GM19238 (cell line): Measurements from ENCODE around the gene IGBP1.
"Not testable (repeated sequence)": the region's sequence is repeated elsewhere in the genome, so short reads cannot be mapped to it uniquely, and the experiment has no call there.

Source experiments
- DNase-seq: peaks from one replicate; pipeline ENCODE4 v3.0.0; 2011; ENCODE audit warnings: low spot score; ENCODE audit not compliant: insufficient read length

The IGBP1 gene

DNA sequence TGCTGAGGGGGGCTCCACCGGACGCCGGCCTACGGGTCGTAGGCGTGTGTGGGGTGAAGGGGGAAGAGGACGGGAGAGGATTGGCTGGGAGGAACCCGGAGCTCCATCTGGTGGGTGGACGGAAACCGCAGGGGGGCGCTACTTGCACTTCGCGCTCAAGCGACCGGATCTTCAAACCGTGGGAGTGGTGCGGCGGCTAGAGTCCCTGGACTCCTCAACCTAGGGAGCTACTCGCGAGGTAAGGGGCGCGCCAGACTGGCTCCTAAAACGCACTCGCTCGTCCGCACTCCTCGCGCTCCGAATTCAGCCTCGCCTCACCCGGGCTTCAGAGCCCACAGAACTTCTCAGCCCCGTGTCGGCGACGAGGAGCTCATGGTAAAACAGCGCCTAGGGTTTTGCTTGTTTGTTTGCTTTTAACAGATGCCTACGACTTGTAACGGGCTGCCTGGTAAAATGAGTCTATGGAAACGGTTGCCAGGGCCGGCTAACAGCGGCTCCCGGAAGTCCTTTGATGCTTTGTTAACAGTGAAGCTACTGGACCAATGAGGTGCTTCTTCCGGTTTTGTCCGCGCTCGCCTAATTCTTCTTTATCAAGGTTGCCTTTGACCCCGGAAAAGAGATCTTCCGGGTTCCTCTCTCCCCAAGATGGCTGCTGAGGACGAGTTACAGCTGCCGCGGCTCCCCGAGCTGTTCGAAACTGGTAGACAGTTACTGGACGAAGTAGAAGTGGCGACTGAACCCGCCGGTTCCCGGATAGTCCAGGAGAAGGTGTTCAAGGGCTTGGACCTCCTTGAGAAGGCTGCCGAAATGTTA lies at the start of gene IGBP1:
TSS of gene IGBP1 (plus strand) at position 145 of the 813 bp plus-strand sequence. CDS start at position 646, 501 bp downstream.
- peak; percentile 49 for DNase-seq

DNA sequence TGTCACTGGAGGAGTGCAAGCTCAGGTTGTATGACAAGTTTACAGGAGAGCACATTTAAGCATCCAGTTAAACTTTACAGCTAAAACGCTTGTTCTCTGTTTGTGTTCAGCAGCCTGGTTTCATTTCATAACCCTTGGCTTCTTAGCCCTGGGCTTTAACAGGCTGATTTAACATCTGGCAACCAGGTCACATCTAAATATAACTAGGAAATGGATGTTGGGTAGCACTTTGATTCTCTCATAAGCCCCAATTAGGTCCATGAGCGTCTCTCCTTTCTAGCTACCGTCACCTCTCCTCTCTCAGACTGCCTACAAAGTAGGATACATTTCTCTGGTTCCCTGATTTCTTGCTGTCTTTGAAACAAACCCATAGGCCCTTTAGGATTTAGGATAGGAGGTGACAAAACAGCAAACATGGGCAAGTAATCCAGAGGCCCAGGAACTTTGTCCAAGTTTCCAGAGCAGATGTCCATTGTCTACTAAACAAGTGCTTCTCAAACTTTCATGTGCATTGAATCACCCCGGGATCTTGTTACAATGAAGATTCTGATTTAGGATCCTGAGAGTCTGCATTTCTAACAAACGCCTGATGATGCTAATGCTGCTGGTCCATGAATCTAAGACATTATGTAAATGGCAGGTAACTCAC lies 48.5 kb upstream of the IGBP1 start:
- no peak for DNase-seq

DNA sequence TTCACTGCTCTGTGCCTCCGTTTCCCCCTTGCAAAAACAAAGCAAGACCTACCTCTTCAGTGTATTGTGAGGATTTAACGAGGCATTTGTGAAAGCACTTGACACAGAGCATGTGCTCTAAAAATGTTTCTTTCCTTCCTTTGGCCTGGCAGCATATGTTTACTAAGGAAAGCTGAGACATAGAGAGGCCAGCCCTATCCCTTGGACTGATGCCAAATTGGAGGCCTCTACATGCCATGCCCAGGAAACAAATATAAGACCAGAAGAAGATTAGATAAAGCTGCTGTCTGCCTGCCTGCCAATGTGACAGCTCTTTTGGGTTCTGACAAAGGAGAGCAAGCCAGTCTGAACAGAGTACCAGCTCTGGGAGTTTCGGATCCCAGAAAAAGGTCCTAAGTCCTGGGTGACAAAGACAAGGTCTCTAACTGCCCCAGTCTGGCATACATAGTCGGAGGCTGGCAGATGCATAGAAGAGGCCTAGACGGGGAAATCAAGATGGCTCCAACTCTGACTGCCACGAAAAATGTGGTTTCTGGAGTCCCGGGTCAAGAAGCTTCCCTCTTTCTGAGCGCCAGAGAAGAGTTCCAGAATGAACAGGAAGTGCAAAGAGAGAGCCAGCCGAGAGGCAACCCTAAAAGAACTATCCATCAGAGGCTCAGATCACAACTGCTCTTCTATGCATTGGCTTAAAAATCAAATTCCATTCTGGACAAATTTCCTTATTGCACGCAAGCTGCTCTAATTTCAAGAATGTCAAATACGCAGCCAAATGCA lies 45.2 kb upstream of the IGBP1 start:
- no peak for DNase-seq

DNA sequence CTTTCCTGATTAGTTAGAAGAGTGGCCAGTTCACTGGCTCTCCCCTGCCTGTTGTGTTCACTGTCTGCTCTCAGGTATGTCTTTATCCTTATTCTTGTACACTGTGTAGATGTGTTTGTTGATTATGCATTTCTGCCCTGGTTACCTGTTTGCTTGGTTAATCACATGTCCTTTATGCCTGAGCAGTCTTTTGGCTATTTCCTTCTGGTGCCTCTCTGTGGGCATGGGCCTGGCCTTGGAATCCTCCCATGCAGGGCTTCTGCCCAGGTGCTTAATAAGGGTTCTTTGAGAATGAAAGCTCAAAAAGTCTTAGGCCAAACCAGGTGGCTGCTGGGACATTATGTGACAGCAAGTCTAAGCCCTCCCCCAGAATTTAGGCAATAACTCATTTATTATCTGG lies 44.5 kb upstream of the IGBP1 start:
- DNase-seq, result no peak

DNA sequence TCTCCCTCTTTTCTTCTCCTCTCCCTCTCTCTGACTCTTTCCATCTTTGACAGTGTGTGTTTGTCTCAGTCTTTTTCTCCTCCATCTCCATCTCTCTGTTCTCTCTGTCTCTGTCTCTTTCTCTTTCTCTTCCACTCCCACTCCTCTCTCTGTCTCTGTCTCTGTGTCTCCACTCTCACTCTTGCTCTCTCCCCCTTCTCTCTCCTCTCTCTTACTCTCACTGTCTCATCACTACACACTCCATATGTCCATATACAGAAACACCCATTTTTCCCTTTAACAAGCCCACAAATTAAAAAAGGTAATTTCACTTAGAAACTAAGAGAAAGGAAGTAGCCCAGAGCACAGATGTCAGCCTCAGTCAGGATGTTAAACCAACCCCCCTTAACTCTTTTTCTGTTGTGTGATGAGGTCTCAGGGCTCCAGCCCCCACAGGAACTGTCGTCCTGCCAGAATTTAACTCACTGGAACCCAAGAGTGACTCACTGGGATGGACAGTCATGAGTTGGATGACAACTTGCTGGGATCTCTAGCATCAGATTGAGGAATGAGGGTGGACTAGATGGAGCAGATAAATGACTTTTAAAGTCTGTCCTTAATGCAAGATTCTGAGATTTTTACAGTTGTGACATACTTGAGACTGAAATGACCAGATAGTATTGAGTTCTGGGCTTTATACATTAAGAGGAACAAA lies 43.5 kb upstream of the IGBP1 start:
- no peak for DNase-seq

DNA sequence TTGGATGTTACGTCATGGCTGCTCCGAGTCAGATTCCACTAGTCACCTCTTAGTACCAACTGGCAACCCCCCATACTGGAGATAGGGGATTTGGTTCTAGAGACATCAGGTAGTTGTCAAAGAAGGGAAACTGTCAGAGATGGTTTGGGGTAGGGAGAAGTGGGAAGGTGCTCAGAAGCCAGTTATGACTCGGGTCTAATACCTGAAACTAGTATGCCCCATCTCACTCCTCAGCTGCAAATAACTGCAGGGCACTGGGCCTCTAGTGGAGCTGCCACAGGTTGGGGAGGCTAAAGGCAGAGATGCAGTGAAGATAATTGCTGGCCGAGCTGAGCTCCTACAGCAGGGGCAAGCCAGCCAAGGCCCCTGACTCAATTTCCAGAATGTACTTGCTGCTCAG lies 41.0 kb upstream of the IGBP1 start:
- DNase-seq, result no peak

DNA sequence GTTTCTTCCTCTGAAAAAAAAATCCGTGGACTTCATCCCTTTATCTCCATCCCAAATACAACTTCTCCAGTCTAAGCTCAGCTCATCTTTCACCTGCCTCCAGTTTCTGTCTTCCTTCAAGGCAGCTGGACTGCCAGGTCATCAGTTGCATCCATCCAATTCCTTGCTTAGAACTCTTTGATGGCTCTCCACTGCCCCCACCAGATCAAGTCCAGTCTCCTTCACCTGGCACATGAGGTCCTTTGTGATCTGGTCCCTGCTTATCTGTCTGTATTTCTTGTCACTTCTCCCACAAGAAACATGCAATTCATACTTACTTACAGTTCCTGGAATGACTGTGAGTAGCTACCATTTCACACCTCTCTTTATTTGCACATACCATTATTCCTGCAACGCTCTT lies 37.2 kb upstream of the IGBP1 start:
- no peak for DNase-seq

DNA sequence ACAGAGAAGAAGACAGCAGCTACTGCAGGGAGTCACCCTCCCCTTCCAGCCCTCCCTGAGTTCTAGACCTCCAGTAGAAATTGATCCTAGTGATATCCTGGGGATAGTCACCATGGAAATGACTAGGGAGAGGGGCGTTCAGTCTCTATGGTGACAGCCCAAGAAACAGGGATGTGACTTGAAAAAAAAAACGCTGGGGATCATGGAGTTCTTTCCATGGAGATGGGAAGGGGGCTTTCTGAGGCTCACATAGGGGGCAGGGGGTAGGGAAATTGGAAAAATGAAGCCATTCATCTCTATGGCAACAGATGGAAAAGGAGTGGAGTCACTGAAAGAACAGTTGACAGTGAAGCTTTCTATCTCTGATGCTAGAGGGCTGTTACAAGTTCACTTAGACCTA lies 28.0 kb upstream of the IGBP1 start:
- DNase-seq, result no peak

DNA sequence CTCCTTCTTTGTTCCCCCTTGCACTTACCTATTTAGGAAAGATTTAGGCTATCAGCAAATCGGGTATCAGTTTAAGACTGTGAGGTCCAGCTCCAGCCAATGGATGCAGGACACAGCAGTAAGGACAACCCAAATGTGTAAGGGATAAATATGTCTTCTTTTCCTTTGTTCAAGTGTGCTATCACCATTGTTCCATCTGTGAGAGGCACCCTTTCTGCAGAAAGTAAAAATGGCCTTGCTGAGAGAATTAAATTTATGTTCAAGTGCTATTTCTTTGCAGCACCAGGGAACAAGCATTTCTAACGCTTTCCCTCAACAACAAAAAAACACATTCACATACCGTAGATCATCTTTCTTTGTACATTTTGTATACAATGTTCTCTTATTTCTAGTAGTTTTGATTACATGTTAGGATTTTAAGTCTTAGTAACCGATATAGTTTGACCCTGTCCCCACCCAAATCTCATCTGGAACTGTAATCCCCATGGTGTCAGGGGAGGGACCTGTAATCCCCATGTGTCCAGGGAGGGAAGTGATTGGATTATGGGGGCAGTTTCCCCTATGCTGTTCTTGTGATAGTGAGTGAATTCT lies 21.7 kb upstream of the IGBP1 start:
- not testable (repeated sequence) for DNase-seq

DNA sequence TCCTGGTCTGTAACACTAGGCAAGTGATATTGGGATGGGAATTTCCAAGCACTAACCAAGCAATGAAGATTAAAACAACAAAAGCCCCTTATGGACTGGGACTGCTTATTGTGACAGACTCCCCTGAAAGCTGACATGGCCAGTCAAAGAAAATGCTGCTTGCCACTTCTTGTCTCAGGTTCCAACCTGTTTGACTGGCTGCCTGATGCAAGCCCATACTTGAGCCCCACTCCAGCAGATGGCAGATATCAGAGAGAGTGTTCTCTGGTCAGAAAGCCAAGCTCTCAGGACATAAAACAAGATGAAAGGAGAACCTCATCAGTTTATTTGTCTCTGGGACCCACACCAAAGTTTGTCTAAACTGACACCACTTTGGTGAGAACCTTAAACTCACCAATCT lies 15.5 kb upstream of the IGBP1 start:
- DNase-seq, result no peak

DNA sequence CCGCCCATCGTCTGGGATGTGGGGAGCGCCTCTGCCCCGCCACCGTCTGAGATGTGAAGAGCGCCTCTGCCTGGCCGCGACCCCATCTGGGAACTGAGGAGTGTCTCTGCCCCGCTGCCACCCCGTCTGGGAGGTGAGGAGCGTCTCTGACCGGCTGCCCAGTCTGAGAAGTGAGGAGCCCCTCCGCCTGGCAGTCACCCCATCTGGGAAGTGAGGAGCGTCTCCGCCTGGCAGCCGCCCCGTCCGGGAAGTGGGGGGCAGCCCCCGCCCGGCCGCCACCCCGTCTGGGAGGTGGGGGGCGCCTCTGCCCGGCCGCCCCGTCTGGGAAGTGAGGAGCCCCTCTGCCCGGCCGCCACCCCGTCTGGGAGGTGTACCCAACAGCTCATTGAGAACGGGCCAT lies 10.2 kb upstream of the IGBP1 start:
- not testable (repeated sequence) for DNase-seq

DNA sequence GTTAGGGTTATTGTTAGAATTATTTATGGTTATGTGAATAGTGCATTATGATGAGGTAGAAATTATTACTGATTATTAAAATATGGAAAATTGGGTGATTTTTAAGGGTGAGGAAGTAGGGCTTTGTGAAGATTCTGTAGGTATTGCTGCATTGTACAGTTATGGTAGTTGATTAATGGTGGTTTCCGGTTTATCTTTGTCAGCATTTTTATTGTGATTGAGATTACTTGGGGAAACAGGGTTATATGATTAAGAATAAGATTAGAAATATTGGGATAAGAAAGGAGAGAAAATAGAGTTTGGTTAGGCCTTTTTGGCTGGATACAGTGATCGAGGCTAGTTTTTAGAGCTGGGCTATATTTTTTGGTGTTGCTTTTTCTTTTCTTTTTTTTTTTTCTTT lies 8.6 kb upstream of the IGBP1 start:
- DNase-seq, result no peak

DNA sequence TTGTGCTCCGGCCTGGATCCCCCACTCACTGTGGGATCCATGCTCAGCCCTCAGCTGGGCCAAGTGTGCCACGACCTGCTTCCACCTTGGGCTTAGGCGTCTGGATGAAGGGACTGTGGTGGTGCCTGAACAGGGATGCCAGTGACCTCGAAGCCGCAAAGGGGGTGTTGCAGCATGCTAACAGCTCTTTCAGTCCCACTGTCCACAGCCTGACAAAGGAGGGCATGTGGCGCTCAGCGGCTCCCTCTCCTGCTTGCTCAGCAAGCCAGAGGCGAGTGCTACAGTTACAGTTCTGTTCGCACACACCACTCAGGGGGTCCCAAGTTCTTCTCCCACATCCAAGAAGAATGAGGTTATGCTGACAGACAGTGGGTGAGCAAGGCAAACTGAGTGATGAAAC lies 5.2 kb upstream of the IGBP1 start:
- DNase-seq, result no peak

DNA sequence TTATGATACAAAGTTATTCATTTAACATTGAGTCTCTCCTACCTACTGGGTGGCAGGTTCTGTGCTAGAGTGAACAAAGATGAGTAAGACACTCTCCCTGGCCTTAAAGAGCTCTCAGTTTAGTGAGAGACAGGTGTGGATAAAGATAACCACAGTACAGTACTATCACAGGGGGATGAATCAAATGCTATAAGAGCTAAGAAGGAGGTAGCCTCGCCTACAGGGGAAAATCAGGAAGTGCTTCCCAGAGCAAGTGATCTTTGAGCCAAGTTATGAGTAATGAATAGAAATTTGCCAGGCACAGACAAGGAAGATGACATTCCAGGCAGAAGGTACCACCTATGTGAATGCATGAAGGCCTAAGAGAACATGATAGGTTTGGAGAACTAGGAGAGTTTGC lies 3.4 kb upstream of the IGBP1 start:
- DNase-seq, result no peak

DNA sequence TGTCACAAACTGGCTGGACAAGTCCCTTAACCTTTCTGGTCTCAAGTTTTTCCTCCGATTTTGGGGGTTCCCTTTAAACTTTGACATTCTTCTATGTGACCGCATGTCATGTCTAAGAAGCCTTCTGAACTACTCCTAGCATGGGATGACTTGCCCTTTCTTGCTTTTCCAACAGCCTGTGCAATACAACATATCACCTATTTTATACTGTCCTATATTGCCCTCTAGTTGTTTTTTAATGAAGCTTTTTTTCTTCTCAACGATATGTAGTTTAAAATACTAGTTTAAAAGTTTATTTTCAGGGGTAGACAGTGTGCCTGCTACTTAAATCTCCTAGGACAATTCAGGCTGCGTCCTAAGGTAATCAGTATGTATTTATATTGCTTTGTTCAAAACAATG lies 1.0 kb upstream of the IGBP1 start:
- no peak for DNase-seq

DNA sequence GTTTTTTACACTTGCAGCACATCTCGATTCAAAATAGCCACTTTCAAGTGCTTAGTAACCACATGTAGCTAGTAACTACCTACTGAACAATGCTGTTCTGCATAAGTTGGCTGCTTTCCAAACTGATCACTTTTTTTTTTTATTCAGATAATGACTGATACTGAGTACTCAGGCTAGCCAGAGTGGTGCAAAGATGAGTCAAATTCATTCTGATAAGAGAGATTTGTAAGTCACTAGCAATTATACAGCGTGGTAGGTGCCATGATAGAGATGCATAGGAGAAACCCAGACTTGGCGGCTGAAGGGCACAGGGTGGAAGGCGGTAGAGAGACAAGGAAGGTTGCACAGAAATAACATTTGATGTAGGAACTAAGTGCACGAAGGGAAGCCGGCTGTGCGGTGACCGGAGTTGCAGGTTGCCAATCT lies 357 bp upstream of the IGBP1 start:
- no peak for DNase-seq

DNA sequence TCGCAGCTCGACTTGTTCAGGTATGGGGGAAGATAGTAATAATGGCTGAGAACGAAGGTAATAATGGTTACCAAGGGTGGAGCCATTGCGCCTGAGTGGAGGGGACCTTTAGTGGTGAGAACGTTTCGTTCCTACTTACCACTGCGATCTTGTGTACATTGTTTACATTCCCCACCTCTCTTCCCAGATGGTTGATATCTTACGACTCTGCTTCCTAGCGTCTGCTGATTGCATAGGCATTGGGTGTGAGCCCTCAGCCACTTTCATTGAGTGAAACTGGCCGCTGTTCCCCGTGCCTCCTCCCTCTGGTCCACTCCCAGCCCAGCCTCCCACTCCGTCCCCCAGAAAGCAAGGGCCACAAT lies 850 bp downstream of the IGBP1 start:
- DNase-seq, result no peak

DNA sequence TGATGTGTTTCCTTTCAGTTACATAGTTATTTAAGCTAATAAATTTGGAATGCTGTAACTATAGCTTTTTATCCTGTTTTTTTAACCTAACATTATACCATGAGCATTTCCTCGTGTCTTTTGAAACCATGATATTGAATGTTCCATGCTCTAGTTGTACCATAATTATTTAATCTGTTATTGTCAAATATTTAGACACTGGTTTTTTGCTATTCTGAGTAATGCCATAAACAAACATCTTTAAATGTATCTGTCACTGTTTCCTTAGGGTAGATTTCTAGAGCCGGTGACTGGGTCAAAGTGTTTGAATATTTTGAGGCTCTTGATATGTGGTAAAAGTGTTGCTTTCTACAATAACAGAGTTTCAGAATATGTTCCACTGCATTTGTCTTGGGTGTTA lies 5.4 kb downstream of the IGBP1 start:
- no peak for DNase-seq

DNA sequence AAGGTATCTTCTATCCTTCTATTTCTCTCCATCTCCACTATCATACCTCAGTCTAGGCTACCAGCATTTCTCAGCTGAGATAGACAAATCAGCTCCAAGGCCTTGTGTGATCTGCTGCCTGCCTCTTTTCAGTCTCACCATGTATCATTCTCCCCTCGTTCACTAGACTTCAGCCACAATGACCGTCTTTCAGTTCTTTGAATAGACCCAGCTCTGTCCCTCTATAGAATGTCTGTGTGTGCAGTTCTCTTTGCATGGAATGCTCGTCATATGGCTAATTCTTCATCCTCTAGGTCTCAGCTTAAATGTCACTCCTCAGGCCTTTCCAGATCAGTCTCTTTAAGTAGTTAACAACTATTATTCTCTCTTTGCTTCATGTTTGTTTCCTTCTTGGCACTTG lies 6.5 kb downstream of the IGBP1 start:
- DNase-seq, result no peak

DNA sequence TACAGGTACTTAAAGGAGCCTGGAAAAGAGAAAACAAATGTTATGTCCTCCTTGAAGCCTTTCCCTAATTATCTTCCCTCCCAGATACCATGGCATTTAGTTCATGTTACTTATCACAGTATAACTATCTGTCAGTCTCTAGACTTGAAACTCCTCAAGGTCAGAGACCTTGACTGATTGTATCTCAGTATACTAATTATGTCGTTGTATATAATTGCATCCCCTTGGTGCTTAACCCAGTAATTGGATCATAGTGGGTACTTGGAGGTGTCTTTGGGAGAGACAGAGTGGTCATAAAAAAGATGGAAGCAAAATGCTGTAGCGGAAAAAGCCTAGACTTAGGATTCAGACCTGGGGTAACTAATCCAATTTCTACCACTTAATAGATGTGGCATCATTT lies 8.1 kb downstream of the IGBP1 start:
- DNase-seq, result no peak
